Type B pancreatic cell (in vitro differentiated cells): ENCODE data around the gene OR8B12. TPM values are rescaled to one million over a fixed set of nuclear protein-coding genes. Genes with fewer than 3 reads are reported as not detected.

Experiments used
- DNase-seq: peaks from one replicate; pipeline ENCODE4 v3.0.0; 2021; ENCODE audit warnings: mixed read lengths; ENCODE audit not compliant: unreplicated experiment; ENCODE audit errors: extremely low spot score
- H3K27ac Mint-ChIP-seq: 2 replicates; pipeline ENCODE4 v1.8.0; 2021; ENCODE audit warnings: mild to moderate bottlenecking, mixed read lengths
- H3K27me3 Mint-ChIP-seq: 2 replicates; pipeline ENCODE4 v1.8.0; 2021; ENCODE audit warnings: mixed read lengths
- H3K36me3 Mint-ChIP-seq: 2 replicates; pipeline ENCODE4 v1.8.0; 2021; ENCODE audit warnings: mixed read lengths
- H3K4me1 Mint-ChIP-seq: one replicate; pipeline ENCODE4 v1.8.0; 2021; ENCODE audit warnings: mixed read lengths; ENCODE audit not compliant: unreplicated experiment
- H3K4me3 Mint-ChIP-seq: 2 replicates; pipeline ENCODE4 v1.8.0; 2021; ENCODE audit warnings: mild to moderate bottlenecking, mixed read lengths
- H3K9me3 Mint-ChIP-seq: 2 replicates; pipeline ENCODE4 v1.8.0; 2021; ENCODE audit warnings: mixed read lengths
- total RNA-seq: library from RNA; stranded (reverse); gene quantifications from 2 replicates; pipeline ENCODE4 v1.2.1, GENCODE V29; 2021; ENCODE audit warnings: low replicate concordance
- TF ChIP-seq, protein P1 (sequence below): fragments of 200-600 bp; sonication (generic); conservative IDR thresholded peaks from 2 replicates; pipeline ENCODE4 v1.5.0; 2021; ENCODE audit warnings: antibody characterized with exemption, mild to moderate bottlenecking

The OR8B12 gene
- total RNA-seq, 1 donor from 2014 or later = not detected

DNA sequence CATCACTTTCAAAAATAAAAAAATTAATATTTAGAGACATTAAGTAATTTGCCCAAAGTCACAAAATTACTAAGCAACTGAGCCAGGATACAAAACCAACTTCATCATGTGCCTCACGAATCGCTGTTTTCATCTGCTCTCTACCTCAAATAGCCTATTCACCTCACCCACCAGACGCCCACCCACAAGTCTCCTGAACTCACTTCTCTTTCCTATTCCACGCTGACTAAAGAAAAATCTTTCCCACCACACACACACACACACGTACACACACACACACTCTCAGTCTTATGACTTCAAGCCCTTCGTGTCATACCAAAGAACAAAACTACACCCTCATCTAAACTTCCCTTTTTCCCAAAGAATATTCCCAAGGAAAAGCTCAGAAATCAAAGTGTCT, 2.2 kb downstream of the OR8B12 start:
- H3K4me1 Mint-ChIP-seq = peaks cover 5% of the 10 kb centered on the region

GRCh38 chr11:124538019-124538418, 5.4 kb downstream of the OR8B12 start:
- DNase-seq = no peak

More for the DNA sequence above, 2.2 kb downstream of the OR8B12 start:
- H3K9me3 Mint-ChIP-seq = peaks cover 5% of the 10 kb centered on the region
- TF ChIP-seq, protein P1, sequence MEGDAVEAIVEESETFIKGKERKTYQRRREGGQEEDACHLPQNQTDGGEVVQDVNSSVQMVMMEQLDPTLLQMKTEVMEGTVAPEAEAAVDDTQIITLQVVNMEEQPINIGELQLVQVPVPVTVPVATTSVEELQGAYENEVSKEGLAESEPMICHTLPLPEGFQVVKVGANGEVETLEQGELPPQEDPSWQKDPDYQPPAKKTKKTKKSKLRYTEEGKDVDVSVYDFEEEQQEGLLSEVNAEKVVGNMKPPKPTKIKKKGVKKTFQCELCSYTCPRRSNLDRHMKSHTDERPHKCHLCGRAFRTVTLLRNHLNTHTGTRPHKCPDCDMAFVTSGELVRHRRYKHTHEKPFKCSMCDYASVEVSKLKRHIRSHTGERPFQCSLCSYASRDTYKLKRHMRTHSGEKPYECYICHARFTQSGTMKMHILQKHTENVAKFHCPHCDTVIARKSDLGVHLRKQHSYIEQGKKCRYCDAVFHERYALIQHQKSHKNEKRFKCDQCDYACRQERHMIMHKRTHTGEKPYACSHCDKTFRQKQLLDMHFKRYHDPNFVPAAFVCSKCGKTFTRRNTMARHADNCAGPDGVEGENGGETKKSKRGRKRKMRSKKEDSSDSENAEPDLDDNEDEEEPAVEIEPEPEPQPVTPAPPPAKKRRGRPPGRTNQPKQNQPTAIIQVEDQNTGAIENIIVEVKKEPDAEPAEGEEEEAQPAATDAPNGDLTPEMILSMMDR = no peak
- peaks cover 15% of the 10 kb centered on the region for H3K27me3 Mint-ChIP-seq
- H3K27ac Mint-ChIP-seq = no peak overlapping the region
- no peak overlapping the region for H3K4me3 Mint-ChIP-seq
- no peaks in the 10 kb centered on the region for H3K36me3 Mint-ChIP-seq
- no peak for DNase-seq

GRCh38 chr11:124536520-124536919, 6.9 kb downstream of the OR8B12 start:
- H3K27ac Mint-ChIP-seq = no peak overlapping the region
- H3K27me3 Mint-ChIP-seq = no peaks in the 10 kb centered on the region
- no peaks in the 10 kb centered on the region for H3K9me3 Mint-ChIP-seq
- DNase-seq = no peak
- H3K4me3 Mint-ChIP-seq = no peak overlapping the region
- H3K4me1 Mint-ChIP-seq = peaks cover 5% of the 10 kb centered on the region
- TF ChIP-seq, protein P1 = no peak
- H3K36me3 Mint-ChIP-seq = no peaks in the 10 kb centered on the region

More at GRCh38 chr11:124538019-124538418, 5.4 kb downstream of the OR8B12 start:
- H3K27ac Mint-ChIP-seq = no peak overlapping the region
- H3K9me3 Mint-ChIP-seq = peaks cover 2% of the 10 kb centered on the region
- TF ChIP-seq, protein P1 = no peak
- peaks cover 5% of the 10 kb centered on the region for H3K4me1 Mint-ChIP-seq
- H3K27me3 Mint-ChIP-seq = peaks cover 5% of the 10 kb centered on the region
- no peak overlapping the region for H3K4me3 Mint-ChIP-seq
- H3K36me3 Mint-ChIP-seq = no peaks in the 10 kb centered on the region

DNA sequence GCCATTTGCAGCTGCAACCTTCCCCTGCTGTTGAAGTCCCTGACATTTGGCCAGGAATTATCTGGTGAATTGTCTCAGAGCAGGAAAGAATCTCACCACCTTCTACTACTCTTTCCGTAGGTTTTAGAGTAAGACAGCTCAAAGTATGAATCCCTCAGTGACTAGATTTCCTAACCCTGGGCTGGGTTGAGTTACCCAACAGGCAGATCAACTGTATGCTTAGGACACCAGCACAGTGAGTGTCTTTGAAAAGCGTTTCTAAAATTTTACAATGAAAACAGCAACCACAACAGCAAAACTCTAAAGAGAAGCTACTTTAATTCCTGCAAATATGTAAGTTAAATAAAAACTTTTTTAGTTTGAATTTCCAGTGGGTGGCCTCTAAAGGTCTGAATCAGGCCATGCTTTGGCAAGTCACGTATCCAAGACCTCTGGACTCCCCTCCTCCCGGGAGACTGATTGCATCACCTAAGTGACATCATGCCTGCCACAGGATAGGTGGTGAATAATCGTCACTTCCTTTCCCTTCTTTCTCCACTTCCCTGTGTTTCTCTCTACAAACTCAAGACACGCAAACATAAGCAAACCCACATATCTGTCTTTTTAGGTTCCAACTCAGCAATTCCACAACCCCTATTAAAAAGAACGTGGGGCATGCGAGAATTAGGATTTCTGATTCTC, 7.8 kb downstream of the OR8B12 start:
- H3K27me3 Mint-ChIP-seq = no peaks in the 10 kb centered on the region
- TF ChIP-seq, protein P1 = no peak
- H3K4me1 Mint-ChIP-seq = peaks cover 5% of the 10 kb centered on the region
- DNase-seq = no peak
- H3K36me3 Mint-ChIP-seq = no peaks in the 10 kb centered on the region
- H3K4me3 Mint-ChIP-seq = no peak overlapping the region
- H3K27ac Mint-ChIP-seq = no peak overlapping the region
- no peaks in the 10 kb centered on the region for H3K9me3 Mint-ChIP-seq

DNA sequence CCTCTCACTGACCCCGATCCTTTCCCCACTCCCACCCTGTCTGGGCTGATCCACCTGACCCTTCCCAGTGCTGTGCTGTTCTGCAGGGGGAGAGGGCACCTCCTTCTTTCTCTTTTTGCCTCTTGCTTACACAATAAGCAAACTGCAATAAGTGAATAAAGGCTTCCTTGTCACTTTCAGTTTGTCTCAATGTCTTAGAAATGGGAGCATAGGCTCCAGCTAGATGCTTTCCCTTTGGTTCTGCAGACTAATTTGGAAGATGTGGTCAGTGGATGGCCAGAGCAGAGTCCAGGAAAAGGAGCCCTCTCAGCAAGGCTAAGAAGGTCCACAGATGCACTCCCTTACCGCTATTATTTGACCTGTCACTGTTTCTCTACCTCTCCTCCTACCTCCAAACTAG, 9.4 kb downstream of the OR8B12 start:
- Mint-ChIP-seq H3K27ac (no peak overlapping the region), H3K4me1 (peaks cover 5% of the 10 kb centered on the region)
- TF ChIP-seq, protein P1 = no peak

More for the DNA sequence above, 9.4 kb downstream of the OR8B12 start:
- Mint-ChIP-seq H3K27me3 (no peaks in the 10 kb centered on the region), H3K9me3 (no peaks in the 10 kb centered on the region), H3K4me3 (no peak overlapping the region), H3K36me3 (no peaks in the 10 kb centered on the region)
- no peak for DNase-seq
